ENCODE data around the gene SOX11.

The SOX11 gene

DNA sequence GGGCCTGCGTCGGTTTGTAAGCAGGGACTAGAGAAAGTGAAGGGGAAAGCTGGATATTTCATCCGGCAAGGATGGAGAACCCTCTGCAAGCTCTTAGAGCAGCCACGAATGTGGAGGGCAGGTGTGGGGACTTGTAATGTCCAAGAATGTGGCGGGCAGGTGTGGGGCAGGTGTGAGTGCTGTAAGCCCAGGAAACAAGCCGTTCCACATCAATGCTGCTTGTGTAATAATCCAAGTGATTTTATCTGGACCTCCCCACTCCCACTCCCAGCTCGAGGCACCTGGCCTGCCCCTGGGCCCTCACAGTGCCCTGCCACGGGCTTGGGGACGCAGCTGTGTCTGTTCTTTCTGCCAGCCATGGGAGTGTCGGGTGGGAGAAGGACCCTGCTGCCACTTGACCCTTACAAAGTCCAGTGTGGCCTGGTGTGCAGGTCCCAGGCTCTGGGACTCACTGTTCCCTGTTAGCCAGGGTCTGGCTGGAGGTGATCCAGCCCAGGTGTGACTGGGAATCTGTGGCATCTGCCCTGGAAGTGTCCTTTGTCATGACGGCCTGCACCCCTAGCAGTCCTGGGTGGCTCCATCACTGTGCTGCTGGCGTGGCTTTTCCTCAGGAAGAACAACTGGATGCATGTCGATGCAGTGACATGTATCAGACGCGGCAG lies 42.8 kb downstream of the SOX11 start:
- TF ChIP-seq EP300 (IDR thresholded peaks at IDR 0.05; ENCODE audit: borderline replicate concordance) (no peak), MAX (IDR thresholded peaks at IDR 0.05) (no peak), TEAD4 (IDR thresholded peaks at IDR 0.05) (no peak), ZBTB7A (IDR thresholded peaks at IDR 0.05; ENCODE audit: low read depth) (no peak), CEBPB (IDR thresholded peaks at IDR 0.05) (no peak), CREB1 (IDR thresholded peaks at IDR 0.05; ENCODE audit: low read depth) (no peak), FOXM1 (IDR thresholded peaks at IDR 0.05; ENCODE audit: borderline replicate concordance, low read depth) (no peak), YY1 (IDR thresholded peaks at IDR 0.05; ENCODE audit: low read depth) (no peak)
- TF ChIP-seq, protein P1, sequence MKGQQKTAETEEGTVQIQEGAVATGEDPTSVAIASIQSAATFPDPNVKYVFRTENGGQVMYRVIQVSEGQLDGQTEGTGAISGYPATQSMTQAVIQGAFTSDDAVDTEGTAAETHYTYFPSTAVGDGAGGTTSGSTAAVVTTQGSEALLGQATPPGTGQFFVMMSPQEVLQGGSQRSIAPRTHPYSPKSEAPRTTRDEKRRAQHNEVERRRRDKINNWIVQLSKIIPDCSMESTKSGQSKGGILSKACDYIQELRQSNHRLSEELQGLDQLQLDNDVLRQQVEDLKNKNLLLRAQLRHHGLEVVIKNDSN (IDR thresholded peaks at IDR 0.05): no peak

GRCh38 chr2:5735521-5735861 lies 43.3 kb downstream of the SOX11 start:
- TF ChIP-seq RAD21 (IDR thresholded peaks at IDR 0.05; ENCODE audit: low read depth): no peak

- TF ChIP-seq MAX (IDR thresholded peaks at IDR 0.05) (no peak), RAD21 (IDR thresholded peaks at IDR 0.05; ENCODE audit: low read depth) (no peak), TAF1 (IDR thresholded peaks at IDR 0.05; ENCODE audit: low read depth) (no peak), NFIC (IDR thresholded peaks at IDR 0.05) (no peak), CREB1 (IDR thresholded peaks at IDR 0.05; ENCODE audit: low read depth) (no peak), TCF12 (IDR thresholded peaks at IDR 0.05; ENCODE audit: low read depth) (no peak), TEAD4 (IDR thresholded peaks at IDR 0.05) (no peak), EGR1 (IDR thresholded peaks at IDR 0.05) (no peak), ZBTB7A (IDR thresholded peaks at IDR 0.05; ENCODE audit: low read depth) (no peak), CEBPB (IDR thresholded peaks at IDR 0.05) (no peak), FOXM1 (IDR thresholded peaks at IDR 0.05; ENCODE audit: borderline replicate concordance, low read depth) (no peak), YY1 (IDR thresholded peaks at IDR 0.05; ENCODE audit: low read depth) (no peak), EP300 (IDR thresholded peaks at IDR 0.05; ENCODE audit: borderline replicate concordance) (no peak)
- TF ChIP-seq, protein P1 (IDR thresholded peaks at IDR 0.05): no peak
- TF ChIP-seq, protein P2, sequence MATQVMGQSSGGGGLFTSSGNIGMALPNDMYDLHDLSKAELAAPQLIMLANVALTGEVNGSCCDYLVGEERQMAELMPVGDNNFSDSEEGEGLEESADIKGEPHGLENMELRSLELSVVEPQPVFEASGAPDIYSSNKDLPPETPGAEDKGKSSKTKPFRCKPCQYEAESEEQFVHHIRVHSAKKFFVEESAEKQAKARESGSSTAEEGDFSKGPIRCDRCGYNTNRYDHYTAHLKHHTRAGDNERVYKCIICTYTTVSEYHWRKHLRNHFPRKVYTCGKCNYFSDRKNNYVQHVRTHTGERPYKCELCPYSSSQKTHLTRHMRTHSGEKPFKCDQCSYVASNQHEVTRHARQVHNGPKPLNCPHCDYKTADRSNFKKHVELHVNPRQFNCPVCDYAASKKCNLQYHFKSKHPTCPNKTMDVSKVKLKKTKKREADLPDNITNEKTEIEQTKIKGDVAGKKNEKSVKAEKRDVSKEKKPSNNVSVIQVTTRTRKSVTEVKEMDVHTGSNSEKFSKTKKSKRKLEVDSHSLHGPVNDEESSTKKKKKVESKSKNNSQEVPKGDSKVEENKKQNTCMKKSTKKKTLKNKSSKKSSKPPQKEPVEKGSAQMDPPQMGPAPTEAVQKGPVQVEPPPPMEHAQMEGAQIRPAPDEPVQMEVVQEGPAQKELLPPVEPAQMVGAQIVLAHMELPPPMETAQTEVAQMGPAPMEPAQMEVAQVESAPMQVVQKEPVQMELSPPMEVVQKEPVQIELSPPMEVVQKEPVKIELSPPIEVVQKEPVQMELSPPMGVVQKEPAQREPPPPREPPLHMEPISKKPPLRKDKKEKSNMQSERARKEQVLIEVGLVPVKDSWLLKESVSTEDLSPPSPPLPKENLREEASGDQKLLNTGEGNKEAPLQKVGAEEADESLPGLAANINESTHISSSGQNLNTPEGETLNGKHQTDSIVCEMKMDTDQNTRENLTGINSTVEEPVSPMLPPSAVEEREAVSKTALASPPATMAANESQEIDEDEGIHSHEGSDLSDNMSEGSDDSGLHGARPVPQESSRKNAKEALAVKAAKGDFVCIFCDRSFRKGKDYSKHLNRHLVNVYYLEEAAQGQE (IDR thresholded peaks at IDR 0.05; ENCODE audit: low read depth): no peak
Observed at GRCh38 chr2:5736050-5736449, 43.9 kb downstream of the SOX11 start.

- TF ChIP-seq NFIC (IDR thresholded peaks at IDR 0.05): no peak
- TF ChIP-seq FOXM1 (IDR thresholded peaks at IDR 0.05; ENCODE audit: borderline replicate concordance, low read depth): no peak
- TF ChIP-seq EGR1 (IDR thresholded peaks at IDR 0.05): no peak
- TF ChIP-seq, protein P1 (IDR thresholded peaks at IDR 0.05): no peak
- no peak for TF ChIP-seq YY1 (IDR thresholded peaks at IDR 0.05; ENCODE audit: low read depth)
- TF ChIP-seq MAX (IDR thresholded peaks at IDR 0.05): no peak
- TF ChIP-seq, protein P2 (IDR thresholded peaks at IDR 0.05; ENCODE audit: low read depth): no peak
Observed at GRCh38 chr2:5736886-5737285, 44.7 kb downstream of the SOX11 start.

GRCh38 chr2:5740053-5740452 lies 47.9 kb downstream of the SOX11 start:
- no peak for TF ChIP-seq CEBPB (IDR thresholded peaks at IDR 0.05)
- TF ChIP-seq CREB1 (IDR thresholded peaks at IDR 0.05; ENCODE audit: low read depth): no peak
- no peak for TF ChIP-seq TAF1 (IDR thresholded peaks at IDR 0.05; ENCODE audit: low read depth)
- no peak for TF ChIP-seq TCF12 (IDR thresholded peaks at IDR 0.05; ENCODE audit: low read depth)
- TF ChIP-seq, protein P1 (IDR thresholded peaks at IDR 0.05): no peak
- no peak for TF ChIP-seq TEAD4 (IDR thresholded peaks at IDR 0.05)
- TF ChIP-seq MAX (IDR thresholded peaks at IDR 0.05): no peak
- TF ChIP-seq YY1 (IDR thresholded peaks at IDR 0.05; ENCODE audit: low read depth): no peak
- no peak for TF ChIP-seq ZBTB7A (IDR thresholded peaks at IDR 0.05; ENCODE audit: low read depth)
- no peak for TF ChIP-seq EGR1 (IDR thresholded peaks at IDR 0.05)
- no peak for TF ChIP-seq EP300 (IDR thresholded peaks at IDR 0.05; ENCODE audit: borderline replicate concordance)
- no peak for TF ChIP-seq FOXM1 (IDR thresholded peaks at IDR 0.05; ENCODE audit: borderline replicate concordance, low read depth)
- TF ChIP-seq, protein P2 (IDR thresholded peaks at IDR 0.05; ENCODE audit: low read depth): no peak

All from Ishikawa (cell line).